GM23338 (cell line): ENCODE results near the gene SLC28A1.

Experiments used
- CREB1 ChIP-seq: fragments of 250-450 bp; sonication (Bioruptor Pico); IDR thresholded peaks from 2 replicates; pipeline ENCODE4 v1.5.0; 2020; ENCODE audit warnings: low read depth, mild to moderate bottlenecking, moderate library complexity
- EZH2 ChIP-seq: fragments of 200-600 bp; sonication (generic); IDR thresholded peaks from one replicate; pipeline ENCODE4 v1.8.0; 2017; ENCODE audit warnings: antibody characterized with exemption, mild to moderate bottlenecking, low read depth; ENCODE audit not compliant: unreplicated experiment
- EZH2phosphoT487 ChIP-seq: fragments of 200-600 bp; sonication (generic); IDR thresholded peaks from one replicate; pipeline ENCODE4 v1.8.1; 2018; ENCODE audit warnings: antibody characterized with exemption; ENCODE audit not compliant: unreplicated experiment
- POLR2AphosphoS5 ChIP-seq: IDR thresholded peaks from 2 replicates; pipeline ENCODE4 v1.6.1; 2016; ENCODE audit warnings: antibody characterized with exemption, low read depth
- TF ChIP-seq, protein P1 (sequence below), 2 experiments: fragments of 200-600 bp in 1 of 2; sonication (generic) in 1 of 2; conservative IDR thresholded peaks; 2 replicates each; pipeline versions ENCODE4 v1.5.1 to v1.6.1; 2016 to 2017; ENCODE audit warnings: antibody characterized with exemption in 2 of 2, low read depth in 2 of 2, mild to moderate bottlenecking in 2 of 2, moderate library complexity in 1 of 2
- TF ChIP-seq, protein P2 (sequence below): IDR thresholded peaks from 2 replicates; pipeline ENCODE4 v1.6.1; 2016; ENCODE audit warnings: antibody characterized with exemption
- TF ChIP-seq, protein P3 (sequence below): IDR thresholded peaks from one replicate; pipeline ENCODE4 v1.6.1; 2018; ENCODE audit warnings: antibody characterized with exemption; ENCODE audit not compliant: unreplicated experiment

DNA sequence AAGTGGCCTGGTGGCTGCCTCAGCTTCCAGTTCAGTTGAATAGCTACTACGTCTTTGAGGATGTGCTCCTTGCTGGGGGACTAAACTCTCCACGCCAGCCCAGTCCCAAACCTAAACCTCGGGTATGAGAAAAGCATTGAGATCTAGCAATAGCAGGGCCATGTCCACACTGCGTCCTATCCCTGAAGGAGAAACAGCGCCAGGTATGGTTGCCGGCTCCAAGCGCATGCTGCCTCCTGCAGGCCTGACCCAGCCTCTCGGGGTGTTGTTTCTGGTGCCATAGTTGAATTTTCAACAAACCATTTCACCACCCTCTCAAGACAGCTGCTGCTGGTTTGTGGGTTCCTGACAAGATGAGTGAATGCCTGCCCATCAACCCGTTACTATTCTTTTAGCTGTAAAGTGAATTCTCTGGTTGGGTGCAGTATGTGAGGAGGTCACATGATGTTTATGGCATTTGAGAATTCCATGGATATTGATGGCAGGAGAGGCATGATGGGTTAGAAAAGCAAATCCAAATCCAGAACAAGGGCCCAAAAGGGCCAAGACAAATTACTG, 13.0 kb upstream of the SLC28A1 start:
- TF ChIP-seq, protein P1, sequence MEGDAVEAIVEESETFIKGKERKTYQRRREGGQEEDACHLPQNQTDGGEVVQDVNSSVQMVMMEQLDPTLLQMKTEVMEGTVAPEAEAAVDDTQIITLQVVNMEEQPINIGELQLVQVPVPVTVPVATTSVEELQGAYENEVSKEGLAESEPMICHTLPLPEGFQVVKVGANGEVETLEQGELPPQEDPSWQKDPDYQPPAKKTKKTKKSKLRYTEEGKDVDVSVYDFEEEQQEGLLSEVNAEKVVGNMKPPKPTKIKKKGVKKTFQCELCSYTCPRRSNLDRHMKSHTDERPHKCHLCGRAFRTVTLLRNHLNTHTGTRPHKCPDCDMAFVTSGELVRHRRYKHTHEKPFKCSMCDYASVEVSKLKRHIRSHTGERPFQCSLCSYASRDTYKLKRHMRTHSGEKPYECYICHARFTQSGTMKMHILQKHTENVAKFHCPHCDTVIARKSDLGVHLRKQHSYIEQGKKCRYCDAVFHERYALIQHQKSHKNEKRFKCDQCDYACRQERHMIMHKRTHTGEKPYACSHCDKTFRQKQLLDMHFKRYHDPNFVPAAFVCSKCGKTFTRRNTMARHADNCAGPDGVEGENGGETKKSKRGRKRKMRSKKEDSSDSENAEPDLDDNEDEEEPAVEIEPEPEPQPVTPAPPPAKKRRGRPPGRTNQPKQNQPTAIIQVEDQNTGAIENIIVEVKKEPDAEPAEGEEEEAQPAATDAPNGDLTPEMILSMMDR (conservative IDR thresholded peaks at IDR 0.05; ENCODE audit: low read depth in 2 of 2): peak; percentile 40 to 58
- TF ChIP-seq, protein P2, sequence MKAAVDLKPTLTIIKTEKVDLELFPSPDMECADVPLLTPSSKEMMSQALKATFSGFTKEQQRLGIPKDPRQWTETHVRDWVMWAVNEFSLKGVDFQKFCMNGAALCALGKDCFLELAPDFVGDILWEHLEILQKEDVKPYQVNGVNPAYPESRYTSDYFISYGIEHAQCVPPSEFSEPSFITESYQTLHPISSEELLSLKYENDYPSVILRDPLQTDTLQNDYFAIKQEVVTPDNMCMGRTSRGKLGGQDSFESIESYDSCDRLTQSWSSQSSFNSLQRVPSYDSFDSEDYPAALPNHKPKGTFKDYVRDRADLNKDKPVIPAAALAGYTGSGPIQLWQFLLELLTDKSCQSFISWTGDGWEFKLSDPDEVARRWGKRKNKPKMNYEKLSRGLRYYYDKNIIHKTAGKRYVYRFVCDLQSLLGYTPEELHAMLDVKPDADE: no peak
- no peak for TF ChIP-seq POLR2AphosphoS5
- no peak for TF ChIP-seq EZH2phosphoT487
- TF ChIP-seq, protein P3, sequence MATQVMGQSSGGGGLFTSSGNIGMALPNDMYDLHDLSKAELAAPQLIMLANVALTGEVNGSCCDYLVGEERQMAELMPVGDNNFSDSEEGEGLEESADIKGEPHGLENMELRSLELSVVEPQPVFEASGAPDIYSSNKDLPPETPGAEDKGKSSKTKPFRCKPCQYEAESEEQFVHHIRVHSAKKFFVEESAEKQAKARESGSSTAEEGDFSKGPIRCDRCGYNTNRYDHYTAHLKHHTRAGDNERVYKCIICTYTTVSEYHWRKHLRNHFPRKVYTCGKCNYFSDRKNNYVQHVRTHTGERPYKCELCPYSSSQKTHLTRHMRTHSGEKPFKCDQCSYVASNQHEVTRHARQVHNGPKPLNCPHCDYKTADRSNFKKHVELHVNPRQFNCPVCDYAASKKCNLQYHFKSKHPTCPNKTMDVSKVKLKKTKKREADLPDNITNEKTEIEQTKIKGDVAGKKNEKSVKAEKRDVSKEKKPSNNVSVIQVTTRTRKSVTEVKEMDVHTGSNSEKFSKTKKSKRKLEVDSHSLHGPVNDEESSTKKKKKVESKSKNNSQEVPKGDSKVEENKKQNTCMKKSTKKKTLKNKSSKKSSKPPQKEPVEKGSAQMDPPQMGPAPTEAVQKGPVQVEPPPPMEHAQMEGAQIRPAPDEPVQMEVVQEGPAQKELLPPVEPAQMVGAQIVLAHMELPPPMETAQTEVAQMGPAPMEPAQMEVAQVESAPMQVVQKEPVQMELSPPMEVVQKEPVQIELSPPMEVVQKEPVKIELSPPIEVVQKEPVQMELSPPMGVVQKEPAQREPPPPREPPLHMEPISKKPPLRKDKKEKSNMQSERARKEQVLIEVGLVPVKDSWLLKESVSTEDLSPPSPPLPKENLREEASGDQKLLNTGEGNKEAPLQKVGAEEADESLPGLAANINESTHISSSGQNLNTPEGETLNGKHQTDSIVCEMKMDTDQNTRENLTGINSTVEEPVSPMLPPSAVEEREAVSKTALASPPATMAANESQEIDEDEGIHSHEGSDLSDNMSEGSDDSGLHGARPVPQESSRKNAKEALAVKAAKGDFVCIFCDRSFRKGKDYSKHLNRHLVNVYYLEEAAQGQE: no peak
- TF ChIP-seq CREB1: no peak
- TF ChIP-seq EZH2: no peak
